ENCODE measurements around the gene UBQLN4. TPM values are rescaled to one million over a fixed set of nuclear protein-coding genes. Genes with fewer than 3 reads are reported as not detected.

UBQLN4 gene
- total RNA-seq, 1 donor from 2014 or later, result 65.0 TPM

Other genes with a start within 250 kb of the UBQLN4 start
- gene GON4L, start 196.6 kb downstream of the UBQLN4 start, total RNA-seq, result 63.2 and 64.0 TPM in 2 replicates
- 17.8 and 18.5 TPM in 2 replicates for gene SYT11, start 194.2 kb downstream of the UBQLN4 start, total RNA-seq
- 17.9 and 21.7 TPM in 2 replicates for gene RIT1, start 142.4 kb downstream of the UBQLN4 start, total RNA-seq
- gene KHDC4, start 119.4 kb downstream of the UBQLN4 start, total RNA-seq, result 82.9 and 92.2 TPM in 2 replicates
- not detected in 2 replicates for gene RXFP4, start 112.2 kb downstream of the UBQLN4 start, total RNA-seq
- 189 and 198 TPM in 2 replicates for gene ARHGEF2, start 75.3 kb downstream of the UBQLN4 start, total RNA-seq
- gene SSR2, start 32.8 kb downstream of the UBQLN4 start, total RNA-seq, result 175 and 176 TPM in 2 replicates
- gene LAMTOR2, start 984 bp upstream of the UBQLN4 start, total RNA-seq, result 69.9 and 73.0 TPM in 2 replicates
- not detected in 2 replicates for gene RAB25, start 7.4 kb upstream of the UBQLN4 start, total RNA-seq
- gene MEX3A, start 28.7 kb upstream of the UBQLN4 start, total RNA-seq, result 0.24 and 0.84 TPM in 2 replicates
- gene LMNA, start 60.9 kb upstream of the UBQLN4 start, total RNA-seq, result 105 and 110 TPM in 2 replicates
- gene SEMA4A, start 99.8 kb upstream of the UBQLN4 start, total RNA-seq, result 12.1 and 12.7 TPM in 2 replicates
- 61.0 and 67.9 TPM in 2 replicates for gene SLC25A44, start 140.3 kb upstream of the UBQLN4 start, total RNA-seq
- gene PMF1, start 159.2 kb upstream of the UBQLN4 start, total RNA-seq, result 107 and 113 TPM in 2 replicates
- gene BGLAP, start 188.4 kb upstream of the UBQLN4 start, total RNA-seq, result 1.9 and 2.3 TPM in 2 replicates
- gene PAQR6, start 194.3 kb upstream of the UBQLN4 start, total RNA-seq, result 4.2 and 4.6 TPM in 2 replicates
- gene SMG5, start 229.0 kb upstream of the UBQLN4 start, total RNA-seq, result 93.8 and 95.8 TPM in 2 replicates
- gene TMEM79, start 230.5 kb upstream of the UBQLN4 start, total RNA-seq, result 8.6 and 9.3 TPM in 2 replicates
- gene GLMP, start 241.9 kb upstream of the UBQLN4 start, total RNA-seq, result 15.7 and 16.9 TPM in 2 replicates
- gene VHLL, start 245.5 kb upstream of the UBQLN4 start, total RNA-seq, result 0.54 and 1.0 TPM in 2 replicates

Measured in activated CD4-positive, alpha-beta T cell treated with anti-CD3 and anti-CD28 coated beads, Interleukin-2, amount 10 ng/mL, durations not matched to agents 24 days and 14 days (primary cell).